Retinal pigment epithelial cell (primary cell): Measurements from ENCODE around the gene NLRC3.

Experiments
- DNase-seq: peaks from one replicate; pipeline ENCODE4 v3.0.0-alpha.2; 2010; ENCODE audit warnings: low read depth
- H3K4me3 ChIP-seq: 2 replicates; pipeline ENCODE4 v1.5.1; 2011; ENCODE audit warnings: mild to moderate bottlenecking, low read length, control low read depth, moderate library complexity
- TF ChIP-seq, protein P1 (sequence below): conservative IDR thresholded peaks from 2 replicates; pipeline ENCODE4 v1.5.1; 2011; ENCODE audit warnings: low read depth, low read length, control low read depth, inconsistent platforms

Gene NLRC3

DNA sequence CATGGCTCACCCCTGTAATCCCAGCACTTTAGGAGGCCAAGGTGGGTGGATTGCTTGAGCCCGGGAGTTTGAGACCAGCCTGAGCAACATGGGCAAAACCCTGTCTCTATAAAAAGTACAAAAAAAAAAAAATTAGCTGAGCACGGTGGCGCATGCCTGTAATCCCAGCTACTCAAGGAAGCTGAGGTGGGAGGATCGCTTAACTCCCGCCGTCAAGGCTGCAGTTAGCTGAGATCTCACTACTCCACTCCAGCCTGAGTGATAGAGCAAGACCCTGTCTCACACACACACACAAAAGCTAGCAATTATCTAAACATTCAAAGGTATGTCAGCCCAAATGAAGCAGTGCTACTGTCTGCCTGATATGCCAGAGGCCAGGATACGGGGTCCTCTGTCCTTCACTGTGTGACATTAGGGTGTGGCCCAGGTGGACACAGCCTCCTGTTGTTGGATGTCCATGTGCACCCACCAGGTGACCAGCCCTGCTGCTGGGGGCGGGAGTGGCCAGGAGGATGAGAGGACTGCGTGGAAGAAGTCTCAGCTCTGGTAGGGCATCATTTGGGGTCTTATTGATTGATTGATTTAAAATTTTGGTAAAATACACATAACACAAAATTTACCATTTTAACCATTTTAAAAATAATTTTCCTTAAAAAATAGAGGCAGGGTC lies 3.9 kb downstream of the NLRC3 start:
- DNase-seq: no peak
- TF ChIP-seq, protein P1, sequence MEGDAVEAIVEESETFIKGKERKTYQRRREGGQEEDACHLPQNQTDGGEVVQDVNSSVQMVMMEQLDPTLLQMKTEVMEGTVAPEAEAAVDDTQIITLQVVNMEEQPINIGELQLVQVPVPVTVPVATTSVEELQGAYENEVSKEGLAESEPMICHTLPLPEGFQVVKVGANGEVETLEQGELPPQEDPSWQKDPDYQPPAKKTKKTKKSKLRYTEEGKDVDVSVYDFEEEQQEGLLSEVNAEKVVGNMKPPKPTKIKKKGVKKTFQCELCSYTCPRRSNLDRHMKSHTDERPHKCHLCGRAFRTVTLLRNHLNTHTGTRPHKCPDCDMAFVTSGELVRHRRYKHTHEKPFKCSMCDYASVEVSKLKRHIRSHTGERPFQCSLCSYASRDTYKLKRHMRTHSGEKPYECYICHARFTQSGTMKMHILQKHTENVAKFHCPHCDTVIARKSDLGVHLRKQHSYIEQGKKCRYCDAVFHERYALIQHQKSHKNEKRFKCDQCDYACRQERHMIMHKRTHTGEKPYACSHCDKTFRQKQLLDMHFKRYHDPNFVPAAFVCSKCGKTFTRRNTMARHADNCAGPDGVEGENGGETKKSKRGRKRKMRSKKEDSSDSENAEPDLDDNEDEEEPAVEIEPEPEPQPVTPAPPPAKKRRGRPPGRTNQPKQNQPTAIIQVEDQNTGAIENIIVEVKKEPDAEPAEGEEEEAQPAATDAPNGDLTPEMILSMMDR: no peak
- no peak overlapping the region for H3K4me3 ChIP-seq

GRCh38 chr16:3570420-3571062 lies 6.7 kb downstream of the NLRC3 start:
- no peak for DNase-seq
- TF ChIP-seq, protein P1: no peak
- no peak overlapping the region for H3K4me3 ChIP-seq

GRCh38 chr16:3569851-3570250 lies 7.4 kb downstream of the NLRC3 start:
- TF ChIP-seq, protein P1: no peak
- DNase-seq: no peak
- H3K4me3 ChIP-seq: no peak overlapping the region

DNA sequence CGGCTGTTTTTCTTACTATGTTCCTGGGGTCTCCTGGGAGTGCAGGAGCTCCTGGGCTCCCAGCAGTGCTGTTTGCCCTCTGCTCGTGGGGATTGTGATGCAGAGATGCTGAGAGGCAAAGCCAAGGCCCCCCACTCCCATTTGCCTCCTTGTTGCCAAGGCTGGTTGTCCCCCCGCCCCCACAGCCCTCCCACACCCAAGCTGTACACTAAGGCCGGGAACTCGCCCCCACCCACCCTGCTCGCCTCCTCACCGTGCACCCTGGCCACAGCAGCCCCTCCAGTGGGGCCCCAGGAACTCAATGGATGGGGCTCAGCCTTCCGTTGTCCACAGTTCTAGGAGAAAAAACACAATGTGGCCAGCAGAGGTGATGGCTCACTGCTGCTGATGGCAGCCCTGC lies 10.2 kb downstream of the NLRC3 start:
- H3K4me3 ChIP-seq: no peak overlapping the region
- no peak for DNase-seq
- TF ChIP-seq, protein P1: no peak

DNA sequence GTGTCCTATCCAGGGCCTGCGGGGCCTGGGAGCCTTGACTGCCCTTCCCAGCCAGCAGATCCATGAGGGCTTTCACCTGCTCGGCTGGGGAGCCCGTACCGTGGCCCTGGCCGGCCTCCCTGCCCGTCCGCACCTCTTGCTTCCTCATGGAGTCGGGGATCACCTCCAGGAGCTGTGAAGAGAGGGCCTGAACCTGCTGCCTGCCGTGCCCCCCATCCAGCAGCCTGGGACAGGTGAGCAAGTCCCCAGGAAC lies 12.4 kb downstream of the NLRC3 start:
- no peak for DNase-seq
- H3K4me3 ChIP-seq: no peak overlapping the region
- TF ChIP-seq, protein P1: no peak

- no peak for DNase-seq
Measured at GRCh38 chr16:3564130-3564888, 12.9 kb downstream of the NLRC3 start.

More at GRCh38 chr16:3564130-3564888, 12.9 kb downstream of the NLRC3 start:
- TF ChIP-seq, protein P1: no peak
- no peak overlapping the region for H3K4me3 ChIP-seq
